Hindlimb muscle (tissue), 1 donor: ENCODE data around the gene CAMTA1. TPM values are rescaled to one million over a fixed set of nuclear protein-coding genes. Genes with fewer than 3 reads are reported as not detected.
A peak's percentile ranks its signal among the peaks of the same experiment; 100 is the strongest.
"Not testable (repeated sequence)": the region's sequence is repeated elsewhere in the genome, so short reads cannot be mapped to it uniquely, and the experiment has no call there.

Experiments used
- DNase-seq: peaks from one replicate; pipeline ENCODE4 v3.0.0-alpha.2; 2013
- polyA plus RNA-seq: library from polyadenylated mRNA; unstranded; fragments of 120-200 nt; gene quantifications from one replicate; pipeline ENCODE4 v1.2.1, GENCODE V29; 2013; ENCODE audit not compliant: insufficient read length

CAMTA1 gene
- polyA plus RNA-seq, 1 donor: 39.5 TPM

- DNase-seq: no peak
These were observed 986.6 kb downstream of the CAMTA1 start for GRCh38 chr1:7771823-7772299.

GRCh38 chr1:7777591-7777990, 992.3 kb downstream of the CAMTA1 start:
- DNase-seq: no peak

GRCh38 chr1:7778133-7778628, 992.9 kb downstream of the CAMTA1 start:
- DNase-seq: no peak

GRCh38 chr1:7780976-7781375, 995.7 kb downstream of the CAMTA1 start:
- DNase-seq: no peak

- DNase-seq: no peak
These were observed 996.2 kb downstream of the CAMTA1 start for GRCh38 chr1:7781501-7781900.

GRCh38 chr1:7781923-7782495, 996.8 kb downstream of the CAMTA1 start:
- DNase-seq: no peak

- DNase-seq: peak; percentile 36
These were observed 998.0 kb downstream of the CAMTA1 start for GRCh38 chr1:7783178-7783711.

- peak; percentile 97 for DNase-seq
These were observed 998.7 kb downstream of the CAMTA1 start, which contains the start of gene PER3 for GRCh38 chr1:7783826-7784491. Gene PER3 (plus strand): TSS chr1:7784291. CDS start chr1:7784878, 587 bp downstream.

GRCh38 chr1:7784492-7785071, 999.3 kb downstream of the CAMTA1 start:
- DNase-seq: peak; percentile 38

GRCh38 chr1:7785108-7785507, 999.9 kb downstream of the CAMTA1 start:
- DNase-seq: no peak

- no peak for DNase-seq
These were observed 1001.5 kb downstream of the CAMTA1 start for GRCh38 chr1:7786795-7787194.

- DNase-seq: no peak
These were observed 1004.6 kb downstream of the CAMTA1 start for GRCh38 chr1:7789828-7790227.

- DNase-seq: not testable (repeated sequence)
These were observed 1005.8 kb downstream of the CAMTA1 start for GRCh38 chr1:7791027-7791426.

GRCh38 chr1:7795406-7795805, 1010.2 kb downstream of the CAMTA1 start:
- DNase-seq: no peak

- no peak for DNase-seq
These were observed 1020.2 kb downstream of the CAMTA1 start for GRCh38 chr1:7805460-7805859.

GRCh38 chr1:7808253-7808844, 1023.1 kb downstream of the CAMTA1 start:
- no peak for DNase-seq

GRCh38 chr1:7809742-7810141, 1024.5 kb downstream of the CAMTA1 start:
- DNase-seq: no peak

GRCh38 chr1:7810395-7810794, 1025.1 kb downstream of the CAMTA1 start:
- DNase-seq: no peak

- DNase-seq: no peak
These were observed 1026.2 kb downstream of the CAMTA1 start for GRCh38 chr1:7811476-7811875.

GRCh38 chr1:7813677-7814373, 1028.6 kb downstream of the CAMTA1 start:
- DNase-seq: no peak
